Astrocyte (in vitro differentiated cells and primary cell): ENCODE measurements around the gene POLR2J. TPM values are rescaled to one million over a fixed set of nuclear protein-coding genes. Genes with fewer than 3 reads are reported as not detected.
A peak's percentile ranks its signal among the peaks of the same experiment; 100 is the strongest.
"Not testable (repeated sequence)": the region's sequence is repeated elsewhere in the genome, so short reads cannot be mapped to it uniquely, and the experiment has no call there.

ENCODE experiments used
- DNase-seq: peaks from one replicate; pipeline ENCODE4 v3.0.0-alpha.2; 2010; ENCODE audit warnings: low read depth
- FAIRE-seq: peaks from 2 replicates; lab custom pipeline; 2011; peaks lifted over from hg19 to GRCh38; lab: Jason Lieb, UNC
- H2AFZ ChIP-seq: 2 replicates; pipeline ENCODE4 v1.6.0; 2012; ENCODE audit warnings: low read depth, low read length, inconsistent platforms
- H3K27ac ChIP-seq: 2 replicates; pipeline ENCODE4 v1.5.1; 2011; ENCODE audit warnings: low read depth, low read length, inconsistent platforms
- H3K27me3 ChIP-seq: 2 replicates; pipeline ENCODE4 v1.6.0; 2011; ENCODE audit warnings: low read length, inconsistent platforms; ENCODE audit not compliant: insufficient read depth
- H3K36me3 ChIP-seq: 2 replicates; pipeline ENCODE4 v1.5.1; 2011; ENCODE audit warnings: low read length, inconsistent platforms; ENCODE audit not compliant: insufficient read depth
- H3K4me1 ChIP-seq: 2 replicates; pipeline ENCODE4 v1.5.1; 2011; ENCODE audit warnings: low read length, inconsistent platforms; ENCODE audit not compliant: insufficient read depth
- H3K4me2 ChIP-seq: 2 replicates; pipeline ENCODE4 v1.6.0; 2012; ENCODE audit warnings: low read length, inconsistent platforms
- H3K4me3 ChIP-seq: 2 replicates; pipeline ENCODE4 v1.5.1; 2011; ENCODE audit warnings: low read depth, mild to moderate bottlenecking, low read length, inconsistent platforms; ENCODE audit not compliant: insufficient read depth
- H3K79me2 ChIP-seq: 2 replicates; pipeline ENCODE4 v1.6.0; 2012; ENCODE audit warnings: mild to moderate bottlenecking, low read length, inconsistent platforms; ENCODE audit not compliant: insufficient read depth
- H3K9ac ChIP-seq: 2 replicates; pipeline ENCODE4 v1.6.0; 2012; ENCODE audit warnings: mild to moderate bottlenecking, low read length, inconsistent platforms
- H3K9me3 ChIP-seq: 2 replicates; pipeline ENCODE4 v1.5.1; 2012; ENCODE audit warnings: low read depth, mild to moderate bottlenecking, low read length, inconsistent platforms; ENCODE audit not compliant: insufficient read depth
- H4K20me1 ChIP-seq: 2 replicates; pipeline ENCODE4 v1.6.0; 2012; ENCODE audit warnings: low read length, inconsistent platforms; ENCODE audit not compliant: insufficient read depth
- H3K27ac Mint-ChIP-seq: one replicate; pipeline ENCODE4 v1.8.0; 2021; ENCODE audit warnings: mild to moderate bottlenecking, mixed read lengths; ENCODE audit not compliant: unreplicated experiment
- H3K27me3 Mint-ChIP-seq: one replicate; pipeline ENCODE4 v1.8.0; 2021; ENCODE audit warnings: low read depth, mixed read lengths; ENCODE audit not compliant: unreplicated experiment
- H3K36me3 Mint-ChIP-seq: one replicate; pipeline ENCODE4 v1.8.0; 2021; ENCODE audit warnings: low read depth, mixed read lengths; ENCODE audit not compliant: unreplicated experiment
- H3K4me1 Mint-ChIP-seq: one replicate; pipeline ENCODE4 v1.8.0; 2021; ENCODE audit warnings: low read depth, mixed read lengths; ENCODE audit not compliant: unreplicated experiment
- H3K4me3 Mint-ChIP-seq: one replicate; pipeline ENCODE4 v1.8.0; 2021; ENCODE audit warnings: mild to moderate bottlenecking, moderate library complexity, mixed read lengths; ENCODE audit not compliant: unreplicated experiment
- H3K9me3 Mint-ChIP-seq: one replicate; pipeline ENCODE4 v1.8.0; 2021; ENCODE audit warnings: mild to moderate bottlenecking, mixed read lengths; ENCODE audit not compliant: unreplicated experiment
- total RNA-seq: library from RNA; stranded (reverse); gene quantifications from 2 replicates; pipeline ENCODE4 v1.2.1, GENCODE V29; 2021

Gene POLR2J
- total RNA-seq, 1 donor from 2014 or later = 41.4 TPM

DNA sequence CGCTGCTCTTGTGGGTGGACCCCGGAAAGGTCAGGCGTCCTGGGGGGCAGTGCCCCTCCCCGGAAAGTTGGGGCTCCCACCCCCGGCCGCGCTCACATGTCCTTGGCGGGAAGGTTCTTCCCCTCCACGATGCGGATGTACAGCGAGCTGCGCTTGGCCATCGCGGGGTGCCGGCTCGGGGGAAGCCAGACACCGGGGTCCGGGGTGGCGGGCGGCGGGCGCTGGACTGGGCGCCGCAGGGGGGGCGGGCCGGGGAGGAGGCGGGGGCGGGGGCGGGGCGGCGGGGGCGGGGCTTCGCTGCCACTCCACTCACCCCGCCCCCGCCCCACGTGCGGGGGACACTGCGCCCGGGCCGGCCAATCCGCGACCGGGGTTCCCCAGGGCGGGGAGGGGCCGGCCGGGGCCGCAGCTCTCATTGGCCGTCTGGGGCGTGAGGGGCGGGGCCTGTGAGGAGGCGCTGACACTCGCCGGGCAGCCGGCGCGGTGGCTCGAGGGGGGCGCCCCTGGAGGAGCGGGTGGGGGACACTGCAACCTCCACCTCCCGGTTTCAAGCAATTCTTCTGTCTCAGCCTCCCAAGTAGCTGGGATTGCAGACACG, 38.9 kb upstream of the POLR2J start, which contains the start of gene RASA4B:
Gene RASA4B, minus strand, starts transcription at position 228 of the 598 bp plus-strand sequence. Its CDS starts 67 bp downstream, at position 161.
- not testable (repeated sequence) for H3K4me3 ChIP-seq, FAIRE-seq, H3K36me3 ChIP-seq, H3K4me1 ChIP-seq, H3K27ac Mint-ChIP-seq, H4K20me1 ChIP-seq, H3K4me3 Mint-ChIP-seq, H3K27me3 ChIP-seq, H3K79me2 ChIP-seq, H3K9me3 ChIP-seq, DNase-seq, H3K36me3 Mint-ChIP-seq, H3K4me2 ChIP-seq, H3K27me3 Mint-ChIP-seq, H2AFZ ChIP-seq, H3K9me3 Mint-ChIP-seq, H3K27ac ChIP-seq, H3K4me1 Mint-ChIP-seq, H3K9ac ChIP-seq

DNA sequence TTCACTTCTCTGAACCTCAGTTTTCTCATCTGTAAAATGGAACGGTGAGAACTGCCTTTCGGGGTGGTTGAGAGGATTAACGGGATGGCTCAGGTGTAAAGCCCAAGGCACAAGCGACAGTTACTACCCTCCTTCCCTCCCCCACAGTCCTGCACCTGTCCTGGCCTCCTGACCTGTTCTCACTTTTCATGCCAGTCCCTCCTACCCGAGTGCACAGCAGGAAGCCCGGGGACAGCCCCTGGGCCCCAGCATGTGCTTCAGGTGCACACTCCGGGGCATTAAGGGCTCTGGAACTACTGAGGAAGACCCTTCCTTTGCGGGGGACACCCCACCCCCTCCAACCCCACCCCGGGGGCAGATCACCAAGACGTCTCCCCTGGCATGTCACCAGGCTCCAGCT, 38.2 kb upstream of the POLR2J start:
- H3K4me3 Mint-ChIP-seq, H3K9me3 Mint-ChIP-seq, H3K4me2 ChIP-seq, H3K27ac ChIP-seq, H3K9ac ChIP-seq, H3K27me3 ChIP-seq, H3K36me3 ChIP-seq, H3K79me2 ChIP-seq, FAIRE-seq, H3K4me3 ChIP-seq, H3K27ac Mint-ChIP-seq, H3K27me3 Mint-ChIP-seq, H3K4me1 Mint-ChIP-seq, H2AFZ ChIP-seq, H3K4me1 ChIP-seq, H3K36me3 Mint-ChIP-seq, DNase-seq, H3K9me3 ChIP-seq, H4K20me1 ChIP-seq: not testable (repeated sequence)

DNA sequence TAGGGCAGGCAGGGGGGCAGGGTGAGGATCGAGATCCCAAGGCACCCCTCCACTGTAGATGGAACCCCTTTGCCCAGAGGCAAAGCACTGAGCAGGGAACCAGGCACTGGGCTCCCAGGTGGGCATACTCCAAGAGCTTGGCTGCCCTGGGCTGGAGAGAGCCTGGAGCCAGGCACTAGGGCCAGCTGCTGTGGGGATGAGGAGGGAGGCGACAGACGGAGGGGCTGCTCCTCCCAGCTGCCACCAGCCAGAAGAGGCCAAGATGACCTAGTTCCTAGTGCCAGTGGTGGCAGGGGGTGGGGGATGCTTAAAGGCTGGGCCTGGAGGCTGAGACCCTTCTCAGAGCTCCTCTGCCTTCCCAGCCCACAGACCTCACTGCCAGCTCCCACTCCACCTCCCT, 37.2 kb upstream of the POLR2J start:
- H3K9me3 ChIP-seq, H3K9me3 Mint-ChIP-seq, H2AFZ ChIP-seq, H3K4me1 Mint-ChIP-seq, FAIRE-seq, H3K9ac ChIP-seq, H4K20me1 ChIP-seq, H3K27ac ChIP-seq, H3K36me3 Mint-ChIP-seq, H3K27me3 ChIP-seq, H3K4me1 ChIP-seq, H3K4me2 ChIP-seq, H3K4me3 ChIP-seq, H3K79me2 ChIP-seq, DNase-seq, H3K27me3 Mint-ChIP-seq, H3K4me3 Mint-ChIP-seq, H3K27ac Mint-ChIP-seq, H3K36me3 ChIP-seq: not testable (repeated sequence)

DNA sequence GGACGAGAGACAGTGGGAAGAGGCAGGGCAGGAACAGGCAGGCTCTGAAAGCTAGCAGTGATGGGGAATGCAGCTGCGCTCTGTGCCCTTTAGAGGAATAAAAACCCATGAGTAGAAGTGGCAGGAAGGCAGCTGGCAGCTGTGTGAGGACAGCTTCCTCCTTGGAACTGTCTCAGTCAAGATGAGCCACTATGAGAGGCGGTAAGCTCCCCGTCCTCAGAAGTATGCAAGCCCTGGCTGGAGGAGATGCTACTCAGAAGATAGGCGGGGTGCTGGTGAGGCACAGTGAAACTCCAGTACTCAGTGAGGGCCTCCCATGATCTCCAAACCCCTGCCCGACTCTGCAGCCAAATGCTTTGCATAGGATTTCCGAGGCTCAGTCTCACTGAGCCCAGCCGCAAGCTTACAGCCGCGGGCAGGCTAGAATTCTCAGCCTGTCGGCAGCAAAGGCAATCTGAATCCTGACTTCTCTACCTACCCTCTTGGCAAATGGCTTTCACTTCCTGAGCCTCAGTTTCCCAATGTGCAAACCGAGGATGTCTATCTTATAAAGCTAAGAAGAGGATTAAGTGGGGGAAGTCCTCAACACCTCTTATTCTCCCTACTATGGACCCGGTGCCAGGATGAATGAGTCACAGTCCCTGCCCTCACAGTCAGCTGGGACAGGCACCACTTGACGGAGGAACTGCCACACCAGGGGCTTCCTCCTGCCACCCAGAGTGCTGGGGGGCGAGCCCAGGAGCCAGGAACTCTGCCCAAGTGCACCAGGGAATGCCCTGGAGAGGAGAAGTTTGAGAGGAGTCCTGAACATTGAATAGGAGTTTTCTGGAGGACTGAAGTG, 36.4 kb upstream of the POLR2J start:
- not testable (repeated sequence) for H3K4me1 ChIP-seq, H3K27ac Mint-ChIP-seq, DNase-seq, H3K4me3 ChIP-seq, H3K79me2 ChIP-seq, H3K4me1 Mint-ChIP-seq, H3K4me3 Mint-ChIP-seq, H3K9me3 Mint-ChIP-seq, H3K36me3 Mint-ChIP-seq, H3K27ac ChIP-seq, H2AFZ ChIP-seq, FAIRE-seq, H3K9ac ChIP-seq, H3K27me3 ChIP-seq, H3K9me3 ChIP-seq, H3K36me3 ChIP-seq, H3K27me3 Mint-ChIP-seq, H3K4me2 ChIP-seq, H4K20me1 ChIP-seq

DNA sequence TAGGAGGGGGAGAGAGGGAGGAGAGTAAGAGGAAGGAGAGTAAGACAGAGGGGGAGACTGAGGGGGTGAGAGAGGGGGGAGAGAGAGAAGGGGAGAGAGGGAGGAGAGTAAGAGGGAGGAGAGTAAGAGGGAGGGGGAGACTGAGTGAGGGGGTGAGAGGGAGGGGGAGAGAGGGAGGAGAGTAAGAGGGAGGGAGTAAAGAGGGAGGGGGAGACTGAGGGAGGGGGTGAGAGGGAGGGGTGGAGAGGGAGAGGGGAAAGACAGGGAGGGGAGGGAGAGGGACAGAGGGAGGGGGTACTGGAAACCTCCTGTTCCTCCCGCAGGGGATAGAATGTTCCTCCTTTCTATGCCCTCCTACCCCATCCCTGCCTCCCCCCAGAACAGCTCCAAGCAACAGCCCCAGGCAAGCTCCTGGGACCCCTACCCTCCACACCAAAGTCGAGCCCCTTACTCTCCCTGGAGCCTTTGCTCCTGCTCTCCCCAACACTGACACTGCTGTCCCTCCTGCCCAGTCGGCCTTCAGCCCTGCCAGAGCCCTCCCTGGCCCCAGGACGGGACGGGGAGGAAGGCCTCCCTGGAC, 34.0 kb upstream of the POLR2J start:
- peak; percentile 72 for DNase-seq
- Histone ChIP-seq H3K9ac (peak overlapping the region; percentile 54), H3K4me2 (peak overlapping the region; percentile 74)
- not testable (repeated sequence) for H3K27me3 Mint-ChIP-seq, H3K36me3 Mint-ChIP-seq, FAIRE-seq, H3K4me1 ChIP-seq, H3K4me1 Mint-ChIP-seq, H3K9me3 ChIP-seq, H3K27ac ChIP-seq, H3K9me3 Mint-ChIP-seq, H3K4me3 ChIP-seq, H4K20me1 ChIP-seq, H3K27ac Mint-ChIP-seq, H3K36me3 ChIP-seq, H3K4me3 Mint-ChIP-seq, H3K79me2 ChIP-seq, H2AFZ ChIP-seq, H3K27me3 ChIP-seq
